Tibial artery (tissue), 4 donors: Measurements from ENCODE around the gene EXOSC2.

Source experiments
- DNase-seq, 2 donors: peaks; one replicate each; pipeline ENCODE4 v3.0.0-alpha.2; 2019
- H3K27ac ChIP-seq, 2 donors: fragments of 200-600 bp; sonication (generic) in 1 of 2; 1 replicate in 1 of 2; 2 replicates in 1 of 2; pipeline ENCODE4 v1.5.1; 2018 to 2019; ENCODE audit warnings: mild to moderate bottlenecking in 1 of 2
- H3K27me3 ChIP-seq, 2 donors: fragments of 200-600 bp; sonication (generic) in 1 of 2; one replicate each; pipeline versions ENCODE4 v1.5.1 to v1.6.0; 2016 to 2019
- H3K36me3 ChIP-seq, 3 donors: fragments of 200-600 bp; sonication (generic) in 2 of 3; one replicate each; pipeline ENCODE4 v1.5.1; 2016 to 2019; ENCODE audit warnings: mild to moderate bottlenecking in 2 of 3
- H3K4me1 ChIP-seq, 4 donors: fragments of 200-600 bp; sonication (generic) in 2 of 4; 1 replicate in 3 of 4; 2 replicates in 1 of 4; pipeline ENCODE4 v1.5.1; 2016 to 2019
- H3K4me3 ChIP-seq, 2 donors: fragments of 200-600 bp; sonication (generic) in 1 of 2; 1 replicate in 1 of 2; 2 replicates in 1 of 2; pipeline ENCODE4 v1.5.1; 2018 to 2019; ENCODE audit warnings: mild to moderate bottlenecking in 2 of 2
- H3K9me3 ChIP-seq, 3 donors: fragments of 200-600 bp; sonication (generic) in 1 of 3; one replicate each; pipeline ENCODE4 v1.5.1; 2016 to 2019
- intact Hi-C: fragments of 100-400 bp; cut with DNase I; formaldehyde crosslinking; loops from one replicate; pipeline ENCODE4 v1.15.0; 2023; ENCODE audit warnings: low total_unique reads
- TF ChIP-seq, protein P1 (sequence below), 2 experiments: fragments of 200-600 bp in 1 of 2; fragments of 450-650 bp in 1 of 2; IDR thresholded peaks; one replicate each; pipeline ENCODE4 v1.5.1; 2017 to 2019; ENCODE audit warnings: antibody characterized with exemption in 2 of 2, mild to moderate bottlenecking in 1 of 2, moderate library complexity in 1 of 2

The EXOSC2 gene

DNA sequence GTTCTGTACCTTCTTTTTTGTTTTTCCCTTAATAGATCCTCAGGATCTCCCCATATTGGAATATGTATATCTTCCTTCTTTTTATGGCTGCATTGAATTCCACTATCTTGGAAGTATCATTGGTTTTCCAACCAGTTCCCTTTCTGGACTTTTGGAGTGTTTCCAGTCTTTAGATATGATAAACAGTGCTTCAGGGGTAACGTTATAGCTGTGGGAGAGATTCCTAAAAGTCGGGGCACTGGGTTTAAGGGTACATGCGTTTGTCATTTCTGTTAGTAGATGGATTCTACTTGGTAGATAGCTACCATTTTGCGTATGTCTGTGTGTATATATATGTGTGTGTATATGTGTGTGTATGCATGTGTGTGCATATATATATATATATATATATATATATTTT lies 42.0 kb downstream of the EXOSC2 start:
- TF ChIP-seq, protein P1, sequence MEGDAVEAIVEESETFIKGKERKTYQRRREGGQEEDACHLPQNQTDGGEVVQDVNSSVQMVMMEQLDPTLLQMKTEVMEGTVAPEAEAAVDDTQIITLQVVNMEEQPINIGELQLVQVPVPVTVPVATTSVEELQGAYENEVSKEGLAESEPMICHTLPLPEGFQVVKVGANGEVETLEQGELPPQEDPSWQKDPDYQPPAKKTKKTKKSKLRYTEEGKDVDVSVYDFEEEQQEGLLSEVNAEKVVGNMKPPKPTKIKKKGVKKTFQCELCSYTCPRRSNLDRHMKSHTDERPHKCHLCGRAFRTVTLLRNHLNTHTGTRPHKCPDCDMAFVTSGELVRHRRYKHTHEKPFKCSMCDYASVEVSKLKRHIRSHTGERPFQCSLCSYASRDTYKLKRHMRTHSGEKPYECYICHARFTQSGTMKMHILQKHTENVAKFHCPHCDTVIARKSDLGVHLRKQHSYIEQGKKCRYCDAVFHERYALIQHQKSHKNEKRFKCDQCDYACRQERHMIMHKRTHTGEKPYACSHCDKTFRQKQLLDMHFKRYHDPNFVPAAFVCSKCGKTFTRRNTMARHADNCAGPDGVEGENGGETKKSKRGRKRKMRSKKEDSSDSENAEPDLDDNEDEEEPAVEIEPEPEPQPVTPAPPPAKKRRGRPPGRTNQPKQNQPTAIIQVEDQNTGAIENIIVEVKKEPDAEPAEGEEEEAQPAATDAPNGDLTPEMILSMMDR (IDR thresholded peaks at IDR 0.05), result no peak
- Histone ChIP-seq H3K36me3 (no peaks in the 10 kb centered on the region), H3K9me3 (no peaks in the 10 kb centered on the region), H3K4me1 (peaks cover 0 to 11% (median 0%) of the 10 kb centered on the region in 4 donors), H3K4me3 (no peak overlapping the region), H3K27ac (no peak overlapping the region), H3K27me3 (no peaks in the 10 kb centered on the region)
- intact Hi-C loops, result loop anchor here (10.0 kb wide), 1 partner anchor 1061 kb away; no protein-coding TSS in a partner anchor
- no peak for DNase-seq

DNA sequence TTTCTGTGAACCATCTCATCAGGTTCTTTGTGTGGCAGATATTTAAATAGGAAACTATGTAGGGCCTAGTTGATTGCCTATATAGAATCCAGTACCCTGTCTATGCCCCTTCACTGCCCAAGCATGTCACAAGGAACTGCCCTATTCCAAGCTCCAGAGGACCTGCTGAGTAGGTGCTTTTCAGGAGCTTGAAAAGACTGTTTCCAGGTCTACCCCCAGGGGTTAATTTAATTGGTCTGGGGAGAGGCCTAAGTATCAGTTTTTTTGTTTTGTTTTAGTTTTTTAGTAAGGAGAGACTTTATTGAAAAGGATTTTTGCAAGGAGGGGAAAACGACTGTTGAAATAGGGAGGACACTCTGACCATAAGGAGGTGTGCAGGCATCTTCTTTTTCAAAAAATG lies 43.3 kb downstream of the EXOSC2 start:
- TF ChIP-seq, protein P1 (IDR thresholded peaks at IDR 0.05), result no peak
- H3K36me3 ChIP-seq, result no peaks in the 10 kb centered on the region
- intact Hi-C loops, result loop anchor here (10.0 kb wide), 1 partner anchor 1062 kb away; no protein-coding TSS in a partner anchor
- H3K9me3 ChIP-seq, result no peaks in the 10 kb centered on the region
- H3K4me3 ChIP-seq, result no peak overlapping the region
- H3K27ac ChIP-seq, result no peak overlapping the region
- no peaks in the 10 kb centered on the region for H3K27me3 ChIP-seq
- H3K4me1 ChIP-seq, result peaks cover 0 to 11% (median 0%) of the 10 kb centered on the region in 4 donors
- DNase-seq, result no peak

- Histone ChIP-seq H3K27ac (no peak overlapping the region), H3K36me3 (no peaks in the 10 kb centered on the region), H3K27me3 (no peaks in the 10 kb centered on the region), H3K9me3 (no peaks in the 10 kb centered on the region), H3K4me1 (peaks cover 0 to 2% (median 0%) of the 10 kb centered on the region in 4 donors), H3K4me3 (no peak overlapping the region)
- no peak for DNase-seq
- TF ChIP-seq, protein P1 (IDR thresholded peaks at IDR 0.05), result no peak
- intact Hi-C loops, result loop anchor here (10.0 kb wide), 1 partner anchor 1063 kb away; no protein-coding TSS in a partner anchor
Measured at GRCh38 chr9:130738281-130738680, 44.7 kb downstream of the EXOSC2 start.

DNA sequence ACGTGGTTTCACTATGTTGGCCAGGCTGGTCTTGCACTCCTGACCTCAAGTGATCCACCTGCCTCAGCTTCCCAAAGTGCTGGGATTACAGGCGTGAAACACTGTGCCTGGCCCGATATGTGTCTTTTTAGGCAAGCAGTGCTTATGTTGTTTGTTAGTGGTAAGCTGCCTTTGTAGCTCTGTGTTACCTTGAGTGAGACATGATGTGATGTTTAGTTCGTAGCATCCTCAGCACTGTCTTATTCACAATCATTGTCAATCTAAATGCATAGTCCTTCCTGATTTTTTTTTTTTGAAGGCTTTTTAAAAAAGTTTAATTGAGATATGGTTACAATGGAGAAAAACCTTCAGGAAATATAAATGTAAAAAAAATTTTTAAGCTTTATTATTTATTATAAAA lies 45.5 kb downstream of the EXOSC2 start:
- H3K9me3 ChIP-seq, result no peaks in the 10 kb centered on the region
- no peaks in the 10 kb centered on the region for H3K4me1 ChIP-seq
- H3K27me3 ChIP-seq, result no peaks in the 10 kb centered on the region
- H3K4me3 ChIP-seq, result no peak overlapping the region
- DNase-seq, result no peak
- intact Hi-C loops, result loop anchor here (10.0 kb wide), 1 partner anchor 1064 kb away; no protein-coding TSS in a partner anchor
- TF ChIP-seq, protein P1 (IDR thresholded peaks at IDR 0.05), result no peak
- H3K36me3 ChIP-seq, result no peaks in the 10 kb centered on the region
- H3K27ac ChIP-seq, result no peak overlapping the region

- Histone ChIP-seq H3K27ac (no peak overlapping the region), H3K4me3 (no peak overlapping the region), H3K27me3 (no peaks in the 10 kb centered on the region), H3K36me3 (no peaks in the 10 kb centered on the region), H3K4me1 (no peaks in the 10 kb centered on the region), H3K9me3 (no peaks in the 10 kb centered on the region)
- intact Hi-C loops, result no loop called here
- no peak for DNase-seq
- TF ChIP-seq, protein P1 (IDR thresholded peaks at IDR 0.05), result no peak
Measured at GRCh38 chr9:130740218-130741023, 46.8 kb downstream of the EXOSC2 start.
